ENCODE data around the gene ZNF541.

ZNF541 gene, protein sequence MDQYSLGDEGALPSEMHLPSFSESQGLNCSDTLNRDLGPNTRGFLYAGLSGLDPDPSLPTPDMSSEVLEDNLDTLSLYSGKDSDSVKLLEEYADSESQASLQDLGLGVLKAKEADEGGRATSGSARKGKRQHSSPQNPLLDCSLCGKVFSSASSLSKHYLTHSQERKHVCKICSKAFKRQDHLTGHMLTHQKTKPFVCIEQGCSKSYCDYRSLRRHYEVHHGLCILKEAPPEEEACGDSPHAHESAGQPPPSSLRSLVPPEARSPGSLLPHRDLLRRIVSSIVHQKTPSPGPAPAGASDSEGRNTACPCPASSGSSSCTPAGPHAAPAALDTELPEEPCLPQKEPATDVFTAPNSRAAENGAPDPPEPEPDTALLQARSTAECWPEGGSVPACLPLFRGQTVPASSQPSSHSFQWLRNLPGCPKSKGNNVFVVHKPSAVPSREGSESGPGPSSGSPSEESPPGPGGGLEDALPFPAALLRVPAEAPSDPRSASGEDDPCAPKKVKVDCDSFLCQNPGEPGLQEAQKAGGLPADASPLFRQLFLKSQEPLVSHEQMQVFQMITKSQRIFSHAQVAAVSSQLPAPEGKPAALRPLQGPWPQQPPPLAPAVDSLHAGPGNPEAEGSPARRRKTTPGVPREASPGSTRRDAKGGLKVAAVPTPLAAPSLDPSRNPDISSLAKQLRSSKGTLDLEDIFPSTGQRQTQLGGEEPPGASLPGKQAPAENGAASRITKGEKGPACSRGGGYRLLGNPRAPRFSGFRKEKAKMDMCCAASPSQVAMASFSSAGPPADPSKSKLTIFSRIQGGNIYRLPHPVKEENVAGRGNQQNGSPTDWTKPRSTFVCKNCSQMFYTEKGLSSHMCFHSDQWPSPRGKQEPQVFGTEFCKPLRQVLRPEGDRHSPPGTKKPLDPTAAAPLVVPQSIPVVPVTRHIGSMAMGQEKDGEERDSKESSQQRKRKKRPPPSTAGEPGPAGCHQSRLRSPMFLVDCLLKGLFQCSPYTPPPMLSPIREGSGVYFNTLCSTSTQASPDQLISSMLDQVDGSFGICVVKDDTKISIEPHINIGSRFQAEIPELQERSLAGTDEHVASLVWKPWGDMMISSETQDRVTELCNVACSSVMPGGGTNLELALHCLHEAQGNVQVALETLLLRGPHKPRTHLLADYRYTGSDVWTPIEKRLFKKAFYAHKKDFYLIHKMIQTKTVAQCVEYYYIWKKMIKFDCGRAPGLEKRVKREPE (N-terminal part only)

DNA sequence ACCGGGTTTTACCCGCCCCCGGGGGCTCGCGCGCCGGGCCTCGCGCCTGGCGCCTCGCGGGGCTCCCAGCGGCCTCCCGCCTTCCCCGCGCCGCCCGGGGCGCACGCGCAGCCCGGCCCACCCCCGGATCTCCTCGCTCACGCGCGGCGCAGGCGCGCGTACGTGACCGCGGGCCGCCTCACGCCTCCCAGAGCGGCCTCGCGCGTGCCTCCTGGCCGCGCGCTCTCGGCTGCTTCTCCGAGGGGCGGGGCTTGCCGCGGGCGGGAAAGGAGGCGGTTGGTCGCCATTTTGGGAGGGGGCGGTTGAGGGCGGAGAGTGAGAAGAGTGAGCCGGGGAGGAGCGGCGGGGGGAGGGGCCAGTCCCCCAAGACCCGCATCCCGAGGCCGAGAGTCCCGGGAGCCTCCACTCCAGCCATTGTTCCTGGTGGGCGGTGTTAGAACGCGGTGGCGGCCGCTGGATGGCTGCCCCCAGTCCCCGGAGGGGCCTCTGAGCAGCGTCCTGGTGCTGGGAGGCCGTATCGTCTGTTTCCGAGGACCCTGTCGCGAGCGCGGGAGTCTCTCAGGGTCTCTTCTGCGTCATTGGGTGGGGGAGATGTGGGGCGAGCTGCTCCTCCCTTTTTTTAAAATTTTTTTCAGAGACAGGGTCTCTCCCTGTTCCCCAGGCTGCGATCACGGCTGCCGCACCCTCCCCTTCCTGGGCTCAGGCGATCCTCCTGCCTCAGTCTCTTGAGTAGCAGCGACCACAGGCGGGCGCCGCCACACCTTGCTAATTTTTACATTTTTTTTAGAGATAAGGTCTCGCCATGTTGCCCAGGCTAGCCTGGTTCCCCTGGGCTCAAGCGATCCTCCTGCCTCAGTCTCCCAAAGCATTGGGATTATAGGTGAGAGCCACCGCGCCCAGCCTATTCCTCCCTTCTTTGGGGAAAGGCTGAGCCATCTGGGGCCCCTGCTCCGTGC is at the start of gene ZNF541:
TSS of gene ZNF541 (minus strand) at position 78 of the 956 bp plus-strand sequence. CDS start 17,292 bp downstream, outside the sequence.
- peak; percentile 45 to 56 for DNase-seq (ENCODE audit: low read depth in 2 of 2)

DNA sequence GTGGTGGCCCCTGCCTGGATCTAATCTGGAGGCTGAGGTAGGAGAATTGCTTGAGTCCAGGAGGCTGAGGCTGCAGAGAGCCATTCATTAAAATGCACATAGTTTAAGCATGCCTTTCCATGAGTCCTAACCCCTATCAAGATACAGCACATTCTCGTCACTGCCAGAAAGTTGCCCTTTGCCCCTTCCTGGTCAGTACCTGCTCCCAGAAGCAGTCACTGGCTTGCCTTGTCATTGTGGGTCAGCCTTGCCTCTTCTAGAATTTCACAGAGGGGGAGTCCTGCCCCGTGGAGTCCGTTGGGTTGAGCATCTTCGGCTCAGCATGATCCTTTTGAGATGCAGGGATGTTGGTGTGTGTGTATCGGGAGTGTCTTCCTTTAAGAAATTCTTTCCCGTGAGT is 46.8 kb upstream of the ZNF541 start:
- DNase-seq (ENCODE audit: low read depth in 2 of 2): no peak

DNA sequence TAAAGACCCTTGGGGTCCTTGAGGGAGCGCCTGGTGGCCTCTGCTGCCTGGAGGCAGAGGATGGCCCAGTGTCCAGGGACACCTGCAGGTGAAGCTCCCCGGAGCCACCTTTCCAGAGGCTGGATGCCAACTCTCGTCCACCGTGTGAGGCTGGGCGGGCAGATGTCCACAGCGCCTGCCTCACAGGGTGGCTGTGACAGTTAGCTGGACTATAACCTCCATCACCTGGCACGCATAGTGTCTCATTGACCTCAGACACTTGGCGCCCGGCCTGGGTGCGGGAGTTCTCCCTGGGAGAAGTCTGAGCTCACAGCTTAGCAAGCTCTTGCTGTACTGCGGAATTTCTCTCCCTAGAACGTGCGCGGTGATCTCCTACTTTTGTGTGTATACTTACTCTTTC is 45.8 kb upstream of the ZNF541 start:
- DNase-seq (ENCODE audit: low read depth in 2 of 2): no peak

DNA sequence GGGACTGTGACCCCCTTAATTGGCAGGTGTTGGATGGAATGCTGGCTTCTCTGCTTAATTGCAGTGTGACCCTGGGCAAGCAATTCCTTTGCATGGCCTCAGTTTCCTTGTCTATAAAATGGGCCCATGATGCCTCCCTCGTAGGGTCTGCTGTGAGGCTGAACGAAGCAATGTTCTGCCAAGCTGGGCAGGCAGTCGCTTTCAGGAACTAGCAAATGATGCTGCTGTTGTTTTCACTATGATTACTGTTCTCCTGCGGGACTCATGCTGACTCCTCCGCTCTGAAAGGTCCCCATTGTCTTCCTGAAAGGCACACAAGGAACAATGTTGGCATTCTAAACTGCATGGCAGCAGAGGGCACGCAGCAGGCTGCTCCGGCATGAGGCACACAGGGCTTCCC is 42.8 kb upstream of the ZNF541 start:
- DNase-seq (ENCODE audit: low read depth in 2 of 2): no peak

DNA sequence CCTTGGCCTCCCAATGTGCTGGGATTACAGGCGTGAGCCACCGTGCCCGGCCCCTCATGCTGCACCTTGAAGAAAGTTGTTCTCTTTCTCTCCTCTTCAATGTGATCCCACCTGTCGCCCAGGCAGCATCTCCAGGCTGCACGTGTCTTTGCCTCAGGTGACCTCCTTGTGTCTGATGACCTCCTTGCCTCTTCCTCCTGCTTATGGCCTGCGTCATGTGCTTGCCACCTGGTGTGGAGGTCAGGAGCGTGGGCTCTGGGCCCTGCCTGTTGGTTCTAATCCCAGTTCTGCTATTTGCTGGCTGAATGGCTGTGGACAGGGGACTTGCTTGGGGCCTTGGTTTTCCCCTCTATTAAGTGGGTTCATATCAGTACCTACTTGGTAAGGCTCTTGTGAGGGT is 42.3 kb upstream of the ZNF541 start:
- no peak for DNase-seq (ENCODE audit: low read depth in 2 of 2)

DNA sequence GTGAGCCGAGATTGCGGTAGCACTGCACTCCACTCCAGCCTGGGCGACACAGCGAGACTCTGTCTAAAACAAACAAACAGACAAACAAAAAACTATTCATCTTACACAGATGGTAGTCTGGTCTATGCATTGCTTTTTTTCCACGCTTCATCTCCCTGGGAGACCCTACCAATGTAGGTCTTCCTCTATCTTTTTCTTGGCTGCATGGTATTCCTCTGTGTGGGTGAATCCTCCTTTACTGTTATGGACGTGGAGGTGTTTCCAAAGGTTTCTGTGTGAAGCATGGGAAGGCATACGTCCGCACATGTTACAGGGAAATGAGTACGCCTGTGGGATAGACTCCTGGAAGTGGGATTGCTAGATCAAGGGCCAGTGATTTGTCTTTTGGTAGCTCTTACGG is 41.6 kb upstream of the ZNF541 start:
- no peak for DNase-seq (ENCODE audit: low read depth in 2 of 2)

DNA sequence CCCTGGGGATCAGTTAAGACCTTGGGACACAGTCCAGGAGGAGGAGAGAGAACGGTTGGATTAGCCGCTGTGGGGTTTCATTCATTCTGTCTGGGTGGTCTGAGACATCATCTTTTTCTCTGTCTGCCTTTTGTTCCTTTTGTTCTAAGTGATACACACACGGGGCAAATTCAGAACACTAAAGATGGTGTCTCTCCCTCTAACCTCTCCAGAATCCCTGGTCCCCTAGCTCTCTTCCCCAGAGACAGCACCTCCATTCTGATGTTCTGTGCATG is 41.0 kb upstream of the ZNF541 start:
- DNase-seq (ENCODE audit: low read depth in 2 of 2): no peak

DNA sequence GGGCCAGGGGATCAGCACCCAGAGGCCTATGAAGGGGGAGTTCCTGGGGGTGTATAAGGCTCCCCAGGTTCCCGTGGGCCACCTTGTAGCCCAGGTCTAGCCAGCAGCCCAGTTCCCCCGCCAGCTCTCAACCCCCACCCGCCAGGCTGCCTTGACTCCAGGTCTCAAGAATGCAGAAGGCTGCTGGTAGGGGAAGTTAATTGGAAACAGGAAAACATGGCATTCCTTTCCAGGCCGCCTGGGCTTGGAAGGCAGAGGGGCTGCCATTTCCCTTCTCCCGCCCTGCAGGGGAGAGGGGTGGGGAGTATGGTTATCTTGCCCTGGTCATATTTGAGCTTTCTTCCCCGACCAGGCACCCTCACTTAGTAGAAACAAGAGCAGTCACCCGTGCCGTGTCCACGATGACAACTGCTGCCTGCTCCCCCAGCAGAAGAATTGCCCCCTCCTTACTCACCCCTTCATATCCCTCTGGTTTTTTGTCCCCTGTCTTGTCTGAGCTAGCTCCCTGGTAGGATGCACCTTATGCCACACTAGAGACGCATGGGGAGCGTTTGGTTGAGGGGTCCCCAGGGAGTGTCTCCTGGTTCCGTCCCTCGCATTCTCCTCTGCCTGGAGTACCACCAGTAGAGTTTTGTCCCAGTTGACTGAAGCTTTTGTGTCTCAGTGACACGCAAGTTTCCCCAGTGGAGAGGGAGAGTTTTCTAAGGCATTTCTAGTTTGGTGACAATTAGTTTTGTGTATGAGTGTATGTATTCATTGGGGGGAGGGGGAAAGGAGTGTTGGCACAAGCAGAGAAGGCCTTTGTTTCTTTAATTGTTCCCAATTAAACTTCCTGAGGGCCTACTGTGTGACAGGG is 40.4 kb upstream of the ZNF541 start:
- no peak for DNase-seq (ENCODE audit: low read depth in 2 of 2)

DNA sequence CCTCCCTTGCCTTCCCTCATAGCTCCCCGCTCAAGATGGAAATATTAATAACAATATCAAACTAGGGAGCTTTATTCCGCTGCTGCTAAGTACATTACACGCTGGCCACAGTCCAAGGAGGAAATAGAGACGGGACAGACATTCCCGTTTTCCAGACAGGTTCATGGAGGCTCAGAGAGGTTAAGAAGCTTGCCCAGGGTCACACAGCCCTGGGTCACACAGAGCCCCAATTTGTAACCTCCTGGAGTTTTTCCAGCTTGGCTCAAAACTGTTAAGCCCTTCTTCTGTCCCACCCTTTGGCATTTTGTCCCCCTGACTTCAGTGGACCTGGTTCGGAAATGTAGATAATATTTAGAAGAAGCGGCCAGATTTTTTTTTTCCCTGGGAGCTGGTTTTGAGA is 38.0 kb upstream of the ZNF541 start:
- DNase-seq (ENCODE audit: low read depth in 2 of 2): no peak

DNA sequence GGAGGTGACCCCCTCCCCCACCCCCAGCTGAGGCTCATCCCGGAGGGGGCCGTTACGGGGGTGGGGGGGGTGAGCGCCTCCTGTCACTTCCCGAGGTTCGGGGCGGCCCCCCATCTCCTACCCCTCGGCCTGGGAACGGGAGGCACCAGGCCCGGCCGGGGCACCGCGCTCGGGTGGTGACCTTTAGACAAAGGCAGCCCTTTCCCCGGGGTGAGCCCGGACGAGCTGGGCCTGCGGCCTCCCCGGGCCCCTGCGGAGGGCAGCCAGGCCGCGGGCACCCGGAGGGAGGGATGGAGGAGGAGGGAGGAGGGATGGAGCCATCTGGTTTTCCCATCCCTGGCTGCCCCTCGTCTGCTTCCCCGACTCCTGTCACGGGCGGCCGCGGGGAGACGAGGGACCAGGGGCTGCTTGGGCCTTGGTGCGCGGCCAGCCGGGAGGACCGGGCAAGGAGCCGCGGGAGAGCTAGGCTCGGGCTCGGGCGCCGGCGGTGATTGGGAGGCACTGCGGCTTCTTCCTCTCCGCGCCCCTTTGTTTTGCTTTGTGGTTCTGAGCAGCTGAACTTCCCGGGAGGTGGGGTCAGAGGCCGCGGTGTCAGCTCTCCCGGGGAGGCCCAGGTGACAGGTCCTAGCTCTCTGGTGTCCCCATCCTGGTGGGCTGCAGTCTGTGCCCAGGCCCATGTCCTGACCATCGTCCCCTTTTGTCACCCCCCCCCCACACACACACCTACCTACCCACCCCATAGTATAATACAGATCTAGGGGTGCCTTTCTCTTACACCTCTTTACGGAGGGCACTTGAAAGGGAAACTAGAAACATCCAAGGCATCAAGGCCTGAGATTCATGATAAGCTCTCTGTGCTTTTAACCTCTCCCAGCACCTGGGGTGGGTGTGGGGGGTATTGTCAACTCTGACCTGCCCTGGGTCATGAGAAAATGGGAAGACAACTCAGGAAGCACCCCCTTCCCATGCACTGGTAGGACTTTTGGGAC is 37.3 kb upstream of the ZNF541 start:
- peak; percentile 18 to 32 for DNase-seq (ENCODE audit: low read depth in 2 of 2)

DNA sequence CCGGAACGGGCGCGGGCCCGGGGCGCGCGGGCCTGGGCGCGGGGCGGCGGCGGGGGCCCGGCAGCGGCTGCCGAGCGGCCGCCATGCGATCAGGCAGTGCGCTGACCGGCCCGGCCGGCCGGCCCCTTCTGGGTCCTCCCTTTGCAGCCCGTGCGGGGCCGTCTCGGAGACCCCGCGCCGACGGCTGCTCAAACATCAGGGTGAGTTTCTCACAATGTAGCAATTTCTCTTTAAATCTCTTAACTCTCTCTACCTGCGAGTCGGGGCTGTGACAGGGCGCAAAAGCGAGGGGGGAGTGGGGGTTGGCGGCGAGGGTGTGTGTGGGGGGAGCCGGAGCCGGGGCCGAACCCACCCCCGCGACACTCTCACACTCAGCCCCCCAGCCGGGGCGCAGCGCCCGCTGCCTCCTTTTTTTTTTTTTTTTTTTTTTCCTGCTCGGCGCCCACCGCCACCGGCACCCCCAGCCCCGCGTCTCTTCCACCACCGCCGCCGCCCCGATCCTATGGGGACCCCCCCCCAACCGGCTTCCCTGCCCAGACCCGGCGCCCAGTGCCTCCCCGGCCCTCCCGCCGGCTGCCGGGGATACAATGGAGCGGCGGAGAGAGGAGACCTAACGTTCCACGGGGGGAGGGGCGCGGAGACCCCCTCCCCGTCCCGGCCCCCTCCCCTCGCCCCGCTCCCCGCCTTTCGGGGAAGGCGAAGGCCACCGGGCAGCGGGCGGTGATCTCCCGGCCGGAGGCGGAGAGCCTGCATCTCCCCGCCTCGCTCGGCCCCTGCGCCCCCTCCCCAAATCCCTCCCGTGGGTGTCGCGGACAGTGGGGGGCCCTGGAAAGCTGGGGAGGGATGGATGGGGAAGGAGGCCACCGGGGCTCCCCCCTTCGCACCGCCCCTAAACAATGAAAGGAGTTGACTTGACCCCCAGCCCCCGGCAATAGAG is 36.3 kb upstream of the ZNF541 start, which contains the start of gene BICRA:
TSS of gene BICRA (plus strand) at position 166 of the 937 bp plus-strand sequence. CDS start 64,441 bp downstream, outside the sequence.
- DNase-seq (ENCODE audit: low read depth in 2 of 2): peak; percentile 72 to 78

DNA sequence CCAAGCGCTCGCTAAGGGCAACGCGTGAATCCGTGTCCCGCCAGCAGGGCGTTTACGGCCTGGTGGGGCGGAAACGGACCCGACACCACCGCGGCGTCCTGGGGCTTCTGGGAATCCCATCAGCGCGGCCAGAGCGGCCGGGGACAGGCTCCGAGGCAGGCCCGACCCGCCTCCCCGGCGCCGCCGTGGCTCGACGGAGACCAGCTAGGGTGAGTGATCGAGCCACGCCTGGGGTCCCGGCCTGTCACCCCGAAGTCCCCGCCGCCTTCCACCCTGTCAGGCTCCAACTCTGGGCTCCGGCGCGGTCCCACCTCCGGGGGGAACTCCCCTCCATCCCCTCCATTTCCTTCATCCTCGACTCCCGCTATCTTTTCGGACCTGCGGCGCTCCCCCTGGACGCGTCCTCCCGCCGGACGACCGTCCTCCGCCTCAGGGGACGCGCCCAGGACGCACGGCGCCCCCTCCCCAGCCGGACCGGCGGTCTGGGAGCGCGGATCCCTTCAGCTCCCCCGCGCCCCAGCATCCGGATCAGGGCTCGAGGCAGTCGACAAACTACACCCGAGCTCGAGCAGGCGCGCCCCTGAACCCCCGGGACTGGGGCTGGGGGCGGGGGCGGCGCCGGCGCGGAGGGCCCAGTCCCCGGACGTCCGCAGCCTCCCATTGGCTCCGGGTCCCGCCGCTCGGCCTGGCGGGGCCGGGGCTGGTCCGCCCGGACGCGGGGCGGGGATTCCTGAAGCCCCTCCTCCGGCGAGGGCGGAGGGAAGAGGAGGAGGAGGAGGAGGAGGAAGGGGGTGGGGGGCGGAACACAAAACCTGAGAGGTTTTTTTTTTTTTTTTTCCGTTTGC is 35.3 kb upstream of the ZNF541 start:
- peak; percentile 94 to 97 for DNase-seq (ENCODE audit: low read depth in 2 of 2)

DNA sequence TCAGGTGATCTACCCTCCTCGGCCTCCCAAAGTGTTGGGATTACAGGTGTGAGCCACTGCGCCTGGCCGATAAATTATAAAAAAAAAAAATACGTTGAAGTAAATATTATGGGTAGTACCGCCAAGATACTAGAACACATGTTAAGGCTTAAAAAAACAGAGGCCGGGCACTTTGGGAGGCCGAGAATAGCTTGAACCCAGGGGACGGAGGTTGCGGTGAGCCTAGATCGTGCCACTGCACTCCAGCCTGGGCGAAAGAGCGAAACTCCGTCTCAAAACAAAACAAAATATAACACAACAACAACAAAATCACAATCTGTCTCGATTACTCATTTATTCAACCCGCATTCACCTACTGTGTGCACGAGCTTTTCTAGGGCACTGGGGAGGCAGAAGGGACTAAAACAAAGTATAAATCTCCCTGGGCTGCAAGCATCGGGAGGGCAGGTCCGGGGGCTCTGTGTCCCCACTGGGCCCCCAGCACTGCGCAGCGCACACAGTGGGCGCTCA is 34.7 kb upstream of the ZNF541 start:
- no peak for DNase-seq (ENCODE audit: low read depth in 2 of 2)

DNA sequence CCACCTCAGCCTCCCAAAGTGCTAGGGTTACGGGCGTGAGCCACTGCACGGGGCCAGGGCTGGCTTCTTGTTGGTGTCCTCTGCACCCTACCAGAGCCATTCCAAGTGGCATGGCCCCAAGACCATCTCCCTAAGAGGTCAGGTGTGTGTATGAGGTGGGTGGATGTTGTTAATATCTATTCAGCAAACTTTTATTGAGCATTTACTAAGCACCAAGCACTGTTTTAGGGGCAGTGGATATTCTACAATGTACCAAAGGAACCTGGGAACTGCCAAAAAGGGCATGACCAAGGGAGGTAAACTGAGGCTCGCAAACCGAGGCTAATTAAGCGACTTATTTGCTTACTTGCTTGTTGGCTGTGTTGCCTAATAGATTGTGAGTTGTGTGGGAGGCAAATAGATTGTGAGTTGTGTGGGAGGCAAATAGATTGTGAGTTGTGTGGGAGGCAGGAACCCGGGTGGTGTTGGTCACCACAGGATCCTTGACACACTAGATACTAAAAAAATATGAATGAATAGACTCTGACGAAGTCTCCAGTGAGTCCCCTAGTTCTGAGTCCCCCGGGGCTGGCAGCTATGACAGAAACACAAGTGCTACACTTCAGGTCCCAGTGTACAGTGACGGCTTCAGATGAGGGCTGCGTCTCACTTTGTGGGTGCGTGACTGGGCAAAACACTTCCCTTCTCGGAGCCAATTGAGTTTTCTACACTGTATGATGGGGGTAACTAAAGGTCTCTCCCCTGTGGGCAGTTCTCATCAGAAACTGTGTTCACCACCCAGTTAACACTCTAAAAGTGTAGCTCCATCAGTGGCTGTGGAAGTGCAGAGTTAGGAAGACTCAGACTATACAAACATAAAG is 31.0 kb upstream of the ZNF541 start:
- DNase-seq (ENCODE audit: low read depth in 2 of 2): no peak

DNA sequence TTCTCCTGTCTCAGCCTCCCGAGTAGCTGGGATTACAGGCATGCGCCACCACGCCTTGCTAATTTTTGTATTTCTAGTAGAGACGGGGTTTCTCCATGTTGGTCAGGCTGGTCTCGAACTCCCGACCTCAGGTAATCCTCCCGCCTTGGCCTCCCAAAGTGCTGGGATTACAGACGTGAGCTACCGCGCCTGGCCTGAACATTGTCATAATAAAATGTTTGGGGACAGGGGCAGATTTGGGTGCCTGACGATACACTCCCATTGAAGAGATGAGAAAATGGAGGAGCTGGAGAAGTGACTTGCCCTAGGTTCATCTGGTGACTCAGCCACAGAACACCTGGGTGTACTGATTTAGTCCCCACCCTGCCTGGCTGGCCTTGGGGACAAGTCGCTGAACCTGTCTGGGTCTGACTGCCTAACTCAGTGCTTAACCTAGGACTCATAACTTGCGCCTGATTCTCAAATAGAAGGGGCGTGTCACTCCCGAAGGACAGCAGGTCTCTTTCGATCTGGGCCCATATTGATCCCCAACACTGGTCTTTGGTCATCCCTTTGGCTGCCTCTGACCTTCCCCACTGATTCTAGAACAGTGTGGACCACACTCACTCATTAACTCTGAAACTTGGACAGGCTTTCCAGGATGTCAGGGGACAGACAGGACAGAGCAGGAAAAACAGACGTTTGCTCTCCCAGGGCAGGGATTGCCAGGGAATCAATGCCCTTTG is 28.4 kb upstream of the ZNF541 start:
- no peak for DNase-seq (ENCODE audit: low read depth in 2 of 2)

Measured in stimulated activated CD8-positive, alpha-beta memory T cell treated with anti-CD3 and anti-CD28 coated beads, Interleukin-2, amount 100 ng/mL, for 48 hours (primary cell).